Measurements from ENCODE around the gene CPNE6.
"Not testable (repeated sequence)": the region's sequence is repeated elsewhere in the genome, so short reads cannot be mapped to it uniquely, and the experiment has no call there.

Gene CPNE6

DNA sequence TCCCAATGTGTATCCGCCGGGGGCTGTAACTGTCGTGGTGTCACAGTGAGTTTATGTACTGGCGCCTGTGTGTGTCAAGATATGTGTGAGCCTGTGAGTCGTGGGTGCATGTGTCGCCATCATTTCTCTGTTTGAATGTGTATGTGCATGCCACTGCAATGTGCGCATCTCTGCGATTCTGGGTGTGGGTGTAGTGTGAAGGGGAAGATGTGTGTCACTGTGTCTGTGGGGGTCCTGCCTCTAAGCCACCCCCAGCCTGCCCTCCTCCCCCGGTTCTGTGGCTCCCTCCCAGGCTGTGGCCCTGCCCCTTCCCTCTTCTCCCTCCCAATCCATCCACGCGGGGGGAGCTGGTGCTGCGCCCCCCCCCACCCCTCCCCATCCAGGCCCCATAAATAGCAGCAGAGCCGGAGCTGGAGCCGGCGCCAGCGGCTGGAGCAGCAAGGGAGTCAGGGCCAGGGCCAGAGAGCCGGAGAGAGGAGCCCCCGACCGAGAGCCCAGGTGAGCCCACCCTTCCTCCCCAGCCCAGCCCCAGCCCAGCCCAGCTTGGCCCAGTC lies at the start of gene CPNE6:
Gene CPNE6, plus strand, starts transcription at position 419 of the 554 bp plus-strand sequence. CDS start 1,375 bp downstream, outside the sequence.
- H3K4me3 ChIP-seq (ENCODE audit: low read length in 2 of 2) = peak within 1 kb of the TSS in 1 of 2 donors; percentile 13
- H3K9ac ChIP-seq (ENCODE audit: low read depth in 1 of 2, low read length in 2 of 2) = no peak within 1 kb of the TSS
- no peaks in the 10 kb centered on the region for H3K36me3 ChIP-seq (ENCODE audit: control insufficient read depth in 2 of 2, insufficient read depth in 2 of 2, low read length in 2 of 2)
- no peaks in the 10 kb centered on the region for H3K27me3 ChIP-seq (ENCODE audit: control insufficient read depth in 2 of 2, insufficient read depth in 2 of 2, low read length in 2 of 2)
- peaks cover 26 to 34% of the 10 kb centered on the region in 2 donors for H3K4me1 ChIP-seq (ENCODE audit: control insufficient read depth in 2 of 2, insufficient read depth in 2 of 2, low read length in 2 of 2)
- no peaks in the 10 kb centered on the region for H3K9me3 ChIP-seq (ENCODE audit: control insufficient read depth in 2 of 2, low read length in 2 of 2)
- H3K27ac ChIP-seq (ENCODE audit: low read depth in 2 of 2, low read length in 2 of 2) = no peak within 1 kb of the TSS

DNA sequence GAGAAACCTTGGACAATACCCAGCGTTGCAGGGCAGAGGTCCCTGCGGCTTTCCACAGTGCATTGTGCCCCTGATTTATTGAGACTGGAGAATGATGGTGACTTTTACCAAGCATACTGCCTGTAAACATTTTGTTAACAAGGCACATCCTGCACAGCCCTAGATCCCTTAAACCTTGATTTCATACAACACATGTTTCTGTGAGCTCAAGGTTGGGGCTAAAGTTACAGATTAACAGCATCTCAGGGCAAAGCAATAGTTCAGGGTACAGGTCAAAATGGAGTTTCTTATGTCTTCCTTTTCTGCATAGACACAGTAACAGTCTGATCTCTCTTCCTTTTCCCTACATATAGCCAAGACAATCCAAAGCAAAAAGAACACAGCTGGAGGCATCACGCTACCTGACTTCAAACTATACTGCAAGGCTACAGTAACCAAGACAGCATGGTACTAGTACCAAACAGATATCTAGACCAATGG lies 46.4 kb upstream of the CPNE6 start:
- H3K27ac ChIP-seq (ENCODE audit: low read depth in 2 of 2, low read length in 2 of 2); H3K4me3 ChIP-seq (ENCODE audit: low read length in 2 of 2); H3K36me3 ChIP-seq (ENCODE audit: control insufficient read depth in 2 of 2, insufficient read depth in 2 of 2, low read length in 2 of 2); H3K9ac ChIP-seq (ENCODE audit: low read depth in 1 of 2, low read length in 2 of 2); H3K4me1 ChIP-seq (ENCODE audit: control insufficient read depth in 2 of 2, insufficient read depth in 2 of 2, low read length in 2 of 2); H3K27me3 ChIP-seq (ENCODE audit: control insufficient read depth in 2 of 2, insufficient read depth in 2 of 2, low read length in 2 of 2); H3K9me3 ChIP-seq (ENCODE audit: control insufficient read depth in 2 of 2, low read length in 2 of 2): not testable (repeated sequence)

DNA sequence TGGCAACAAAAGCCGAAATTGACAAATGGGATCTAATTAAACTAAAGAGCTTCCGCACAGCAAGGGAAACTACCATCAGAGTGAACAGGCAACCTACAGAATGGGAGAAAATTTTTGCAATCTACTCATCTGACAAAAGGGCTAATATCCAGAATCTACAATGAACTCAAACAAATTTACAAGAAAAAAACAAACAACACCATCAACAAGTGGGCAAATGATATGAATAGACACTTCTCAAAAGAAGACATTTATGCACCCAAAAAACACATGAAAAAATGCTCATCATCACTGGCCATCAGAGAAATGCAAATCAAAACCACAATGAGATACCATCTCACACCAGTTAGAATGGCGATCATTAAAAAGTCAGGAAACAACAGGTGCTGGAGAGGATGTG lies 41.7 kb upstream of the CPNE6 start:
- H3K9ac ChIP-seq (ENCODE audit: low read depth in 1 of 2, low read length in 2 of 2); H3K27me3 ChIP-seq (ENCODE audit: control insufficient read depth in 2 of 2, insufficient read depth in 2 of 2, low read length in 2 of 2); H3K36me3 ChIP-seq (ENCODE audit: control insufficient read depth in 2 of 2, insufficient read depth in 2 of 2, low read length in 2 of 2); H3K9me3 ChIP-seq (ENCODE audit: control insufficient read depth in 2 of 2, low read length in 2 of 2); H3K4me1 ChIP-seq (ENCODE audit: control insufficient read depth in 2 of 2, insufficient read depth in 2 of 2, low read length in 2 of 2); H3K27ac ChIP-seq (ENCODE audit: low read depth in 2 of 2, low read length in 2 of 2); H3K4me3 ChIP-seq (ENCODE audit: low read length in 2 of 2): not testable (repeated sequence)

DNA sequence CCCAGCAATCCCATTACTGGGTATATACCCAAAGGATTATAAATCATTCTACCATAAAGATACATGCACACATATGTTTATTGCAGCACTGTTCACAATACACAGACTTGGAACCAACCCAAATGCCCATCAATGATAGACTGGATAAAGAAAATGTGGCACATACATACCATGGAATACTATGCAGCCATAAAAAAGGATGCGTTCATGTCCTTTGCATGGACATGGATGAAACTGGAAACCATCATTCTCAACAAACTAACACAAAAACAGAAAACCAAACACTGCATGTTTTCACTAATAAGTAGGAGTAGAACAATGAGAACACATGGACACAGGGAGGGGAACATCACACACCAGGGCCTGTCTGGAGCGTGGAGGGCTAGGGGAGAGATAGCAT lies 40.0 kb upstream of the CPNE6 start:
- H3K36me3 ChIP-seq (ENCODE audit: control insufficient read depth in 2 of 2, insufficient read depth in 2 of 2, low read length in 2 of 2); H3K9ac ChIP-seq (ENCODE audit: low read depth in 1 of 2, low read length in 2 of 2): not testable (repeated sequence)

DNA sequence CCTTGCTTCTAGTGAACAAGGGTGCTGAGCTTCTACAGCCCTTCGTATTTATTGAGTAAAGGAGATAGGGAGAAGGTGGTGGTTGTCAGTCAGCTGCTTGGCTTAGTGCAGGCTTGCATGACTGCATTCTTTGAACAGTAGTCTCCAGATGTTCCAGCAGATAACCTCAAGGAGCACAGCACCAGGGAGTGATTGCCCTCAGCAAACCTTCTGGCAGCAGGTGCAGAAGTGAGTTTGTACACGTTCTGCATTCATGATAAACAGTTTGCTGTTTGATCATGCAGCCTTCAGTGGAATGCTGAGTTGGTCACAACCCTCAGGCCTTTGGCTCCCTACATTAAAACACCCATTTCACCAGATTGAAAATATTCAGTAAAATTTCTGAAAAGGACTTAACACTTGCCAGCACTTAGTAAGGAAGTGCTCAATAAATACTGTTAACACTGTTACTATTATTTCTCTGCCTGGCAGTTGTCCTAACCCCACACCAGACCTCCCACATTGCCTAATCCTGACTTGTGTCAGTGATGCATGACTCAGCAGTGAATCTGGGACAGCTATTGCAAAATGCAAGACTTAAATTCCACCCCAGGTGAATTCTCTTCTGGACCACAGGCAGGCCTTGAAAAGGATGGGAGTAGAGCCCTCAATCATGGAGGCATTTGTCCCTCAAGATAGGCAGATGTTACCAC lies 38.5 kb upstream of the CPNE6 start:
- Histone ChIP-seq H3K9ac (ENCODE audit: low read depth in 1 of 2, low read length in 2 of 2) (no peak overlapping the region), H3K9me3 (ENCODE audit: control insufficient read depth in 2 of 2, low read length in 2 of 2) (no peaks in the 10 kb centered on the region), H3K4me3 (ENCODE audit: low read length in 2 of 2) (no peak overlapping the region), H3K4me1 (ENCODE audit: control insufficient read depth in 2 of 2, insufficient read depth in 2 of 2, low read length in 2 of 2) (peaks cover 9 to 10% of the 10 kb centered on the region in 2 donors), H3K27ac (ENCODE audit: low read depth in 2 of 2, low read length in 2 of 2) (no peak overlapping the region), H3K27me3 (ENCODE audit: control insufficient read depth in 2 of 2, insufficient read depth in 2 of 2, low read length in 2 of 2) (no peaks in the 10 kb centered on the region), H3K36me3 (ENCODE audit: control insufficient read depth in 2 of 2, insufficient read depth in 2 of 2, low read length in 2 of 2) (no peaks in the 10 kb centered on the region)

More for the DNA sequence above, 40.0 kb upstream of the CPNE6 start:
- H3K4me1 ChIP-seq (ENCODE audit: control insufficient read depth in 2 of 2, insufficient read depth in 2 of 2, low read length in 2 of 2); H3K9me3 ChIP-seq (ENCODE audit: control insufficient read depth in 2 of 2, low read length in 2 of 2); H3K27ac ChIP-seq (ENCODE audit: low read depth in 2 of 2, low read length in 2 of 2); H3K4me3 ChIP-seq (ENCODE audit: low read length in 2 of 2); H3K27me3 ChIP-seq (ENCODE audit: control insufficient read depth in 2 of 2, insufficient read depth in 2 of 2, low read length in 2 of 2): not testable (repeated sequence)

DNA sequence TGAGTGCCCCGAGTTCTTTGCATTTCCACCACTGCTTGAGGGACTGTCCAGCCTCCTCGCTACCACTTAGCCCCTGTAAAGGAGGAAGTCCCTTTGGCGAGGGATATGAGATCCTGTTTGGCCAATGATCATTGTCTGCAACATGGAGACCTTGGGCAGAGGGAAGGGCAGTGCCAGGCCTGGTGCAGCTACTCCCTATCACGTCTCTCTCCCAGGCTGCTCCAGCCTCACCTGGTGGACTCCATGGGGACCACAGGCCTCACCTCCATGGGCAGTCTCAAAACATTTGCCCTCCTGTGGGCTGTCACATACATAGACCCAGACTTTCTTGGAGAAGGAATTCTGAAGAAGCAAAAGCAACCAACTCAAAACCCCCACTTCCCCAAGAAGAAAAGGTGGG lies 35.6 kb upstream of the CPNE6 start:
- peak overlapping the region in 1 of 2 donors; percentile 76 for H3K9ac ChIP-seq (ENCODE audit: low read depth in 1 of 2, low read length in 2 of 2)
- not testable (repeated sequence) for H3K9me3 ChIP-seq (ENCODE audit: control insufficient read depth in 2 of 2, low read length in 2 of 2); H3K27me3 ChIP-seq (ENCODE audit: control insufficient read depth in 2 of 2, insufficient read depth in 2 of 2, low read length in 2 of 2); H3K36me3 ChIP-seq (ENCODE audit: control insufficient read depth in 2 of 2, insufficient read depth in 2 of 2, low read length in 2 of 2)
- peak overlapping the region; percentile 92 to 94 for H3K27ac ChIP-seq (ENCODE audit: low read depth in 2 of 2, low read length in 2 of 2)
- peak overlapping the region in 1 of 2 donors; percentile 75 for H3K4me3 ChIP-seq (ENCODE audit: low read length in 2 of 2)
- peaks cover 9 to 10% of the 10 kb centered on the region in 2 donors for H3K4me1 ChIP-seq (ENCODE audit: control insufficient read depth in 2 of 2, insufficient read depth in 2 of 2, low read length in 2 of 2)

DNA sequence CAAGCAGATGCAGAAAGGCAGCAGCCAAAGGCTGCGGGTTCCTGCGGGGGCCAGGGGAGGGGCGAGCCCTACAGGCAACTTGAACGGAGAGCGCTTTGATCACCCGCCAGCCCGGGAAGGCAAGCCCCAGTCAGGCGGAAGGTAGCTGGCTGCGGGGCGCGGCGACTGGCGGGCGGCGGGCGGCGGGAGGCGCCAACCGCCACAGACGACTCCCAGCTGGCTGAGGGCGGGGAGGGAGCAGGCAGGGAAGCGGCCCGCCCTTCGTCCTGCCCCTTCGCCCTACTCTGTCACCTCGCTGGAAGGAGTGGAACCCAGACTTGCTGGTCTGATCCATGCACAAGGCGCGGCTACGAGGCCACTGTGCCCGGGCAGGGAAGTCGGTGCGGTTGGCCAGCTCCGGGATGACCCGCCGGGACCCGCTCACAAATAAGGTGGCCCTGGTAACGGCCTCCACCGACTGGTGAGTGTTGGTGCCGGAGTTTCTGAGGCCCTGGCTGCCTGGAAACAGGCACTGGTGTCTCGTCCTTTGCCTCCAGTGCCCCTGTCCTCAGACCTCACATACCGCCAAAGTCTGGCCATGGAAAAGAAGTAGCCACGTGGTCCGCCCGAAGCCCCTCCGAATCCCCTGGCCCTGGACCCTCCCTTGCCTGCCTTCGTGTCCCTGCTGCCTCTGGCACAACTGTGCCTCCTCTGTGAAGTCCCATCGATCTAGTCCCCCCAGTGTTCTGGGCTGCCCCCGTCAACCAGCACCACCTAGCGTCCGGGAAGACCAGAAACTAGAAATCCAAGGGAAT lies 35.0 kb upstream of the CPNE6 start:
- H3K27ac ChIP-seq (ENCODE audit: low read depth in 2 of 2, low read length in 2 of 2) = peak overlapping the region; percentile 92 to 94
- no peaks in the 10 kb centered on the region for H3K9me3 ChIP-seq (ENCODE audit: control insufficient read depth in 2 of 2, low read length in 2 of 2)
- peak overlapping the region; percentile 76 to 79 for H3K9ac ChIP-seq (ENCODE audit: low read depth in 1 of 2, low read length in 2 of 2)
- H3K4me3 ChIP-seq (ENCODE audit: low read length in 2 of 2) = peak overlapping the region; percentile 75 to 84
- H3K4me1 ChIP-seq (ENCODE audit: control insufficient read depth in 2 of 2, insufficient read depth in 2 of 2, low read length in 2 of 2) = peaks cover 9 to 10% of the 10 kb centered on the region in 2 donors
- no peaks in the 10 kb centered on the region for H3K36me3 ChIP-seq (ENCODE audit: control insufficient read depth in 2 of 2, insufficient read depth in 2 of 2, low read length in 2 of 2)
- H3K27me3 ChIP-seq (ENCODE audit: control insufficient read depth in 2 of 2, insufficient read depth in 2 of 2, low read length in 2 of 2) = no peaks in the 10 kb centered on the region

DNA sequence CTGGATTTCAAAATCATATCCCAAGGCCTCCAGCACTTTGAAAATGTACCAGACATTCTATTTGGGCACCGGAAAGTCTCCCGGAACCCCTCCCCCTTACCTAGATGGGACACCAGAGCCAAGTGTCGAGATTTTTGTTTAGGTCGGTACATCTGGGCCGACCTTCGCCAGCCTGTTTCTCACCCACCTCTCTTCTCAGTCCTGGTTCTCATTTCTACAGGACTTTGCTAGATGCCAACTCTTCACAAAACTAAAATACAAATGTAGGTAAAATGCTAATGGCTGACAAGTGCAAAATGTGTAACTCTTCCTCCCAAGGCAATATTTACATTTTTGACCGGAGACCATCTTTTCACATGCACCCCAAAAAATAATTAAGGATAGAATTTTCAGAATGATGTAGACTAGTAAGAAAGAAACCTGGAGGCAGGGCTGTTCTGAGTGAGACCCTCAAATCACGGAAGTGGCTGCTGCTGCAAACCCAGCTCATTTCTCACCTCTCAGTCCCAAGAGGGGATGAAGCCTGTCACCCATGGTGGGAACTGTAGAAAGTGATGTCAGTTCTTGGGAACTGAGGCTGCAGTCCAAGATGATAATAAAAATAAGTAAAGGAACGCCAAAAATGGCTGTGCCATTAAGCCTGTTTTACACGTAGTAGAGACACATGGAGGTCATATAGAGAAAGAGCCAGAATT lies 34.3 kb upstream of the CPNE6 start:
- H3K9me3 ChIP-seq (ENCODE audit: control insufficient read depth in 2 of 2, low read length in 2 of 2); H3K36me3 ChIP-seq (ENCODE audit: control insufficient read depth in 2 of 2, insufficient read depth in 2 of 2, low read length in 2 of 2); H3K27me3 ChIP-seq (ENCODE audit: control insufficient read depth in 2 of 2, insufficient read depth in 2 of 2, low read length in 2 of 2): not testable (repeated sequence)
- Histone ChIP-seq H3K4me1 (ENCODE audit: control insufficient read depth in 2 of 2, insufficient read depth in 2 of 2, low read length in 2 of 2) (peaks cover 9 to 10% of the 10 kb centered on the region in 2 donors), H3K4me3 (ENCODE audit: low read length in 2 of 2) (peak overlapping the region; percentile 75 to 84), H3K9ac (ENCODE audit: low read depth in 1 of 2, low read length in 2 of 2) (peak overlapping the region in 1 of 2 donors; percentile 76), H3K27ac (ENCODE audit: low read depth in 2 of 2, low read length in 2 of 2) (peak overlapping the region; percentile 92 to 94)

DNA sequence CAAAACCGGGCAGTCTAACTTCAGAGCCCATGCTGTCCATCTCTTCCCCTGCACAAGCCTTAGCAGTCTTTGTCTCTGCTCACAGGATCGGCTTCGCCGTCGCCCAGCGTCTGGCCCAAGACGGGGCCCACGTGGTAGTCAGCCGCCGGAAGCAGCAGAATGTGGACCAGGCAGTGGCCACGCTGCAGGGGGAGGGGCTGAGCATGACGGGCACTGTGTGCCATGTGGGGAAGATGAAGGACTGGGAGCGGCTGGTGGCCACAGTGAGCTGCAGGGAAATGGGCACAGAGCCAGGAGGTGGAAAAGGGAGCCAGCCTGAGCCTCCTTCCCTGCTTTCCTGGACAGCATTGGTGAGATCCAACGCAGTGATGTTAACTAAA lies 33.7 kb upstream of the CPNE6 start:
- H3K4me1 ChIP-seq (ENCODE audit: control insufficient read depth in 2 of 2, insufficient read depth in 2 of 2, low read length in 2 of 2) = peaks cover 9 to 10% of the 10 kb centered on the region in 2 donors
- H3K9ac ChIP-seq (ENCODE audit: low read depth in 1 of 2, low read length in 2 of 2) = no peak overlapping the region
- H3K27ac ChIP-seq (ENCODE audit: low read depth in 2 of 2, low read length in 2 of 2) = no peak overlapping the region
- no peak overlapping the region for H3K4me3 ChIP-seq (ENCODE audit: low read length in 2 of 2)
- no peaks in the 10 kb centered on the region for H3K36me3 ChIP-seq (ENCODE audit: control insufficient read depth in 2 of 2, insufficient read depth in 2 of 2, low read length in 2 of 2)
- no peaks in the 10 kb centered on the region for H3K9me3 ChIP-seq (ENCODE audit: control insufficient read depth in 2 of 2, low read length in 2 of 2)
- no peaks in the 10 kb centered on the region for H3K27me3 ChIP-seq (ENCODE audit: control insufficient read depth in 2 of 2, insufficient read depth in 2 of 2, low read length in 2 of 2)

DNA sequence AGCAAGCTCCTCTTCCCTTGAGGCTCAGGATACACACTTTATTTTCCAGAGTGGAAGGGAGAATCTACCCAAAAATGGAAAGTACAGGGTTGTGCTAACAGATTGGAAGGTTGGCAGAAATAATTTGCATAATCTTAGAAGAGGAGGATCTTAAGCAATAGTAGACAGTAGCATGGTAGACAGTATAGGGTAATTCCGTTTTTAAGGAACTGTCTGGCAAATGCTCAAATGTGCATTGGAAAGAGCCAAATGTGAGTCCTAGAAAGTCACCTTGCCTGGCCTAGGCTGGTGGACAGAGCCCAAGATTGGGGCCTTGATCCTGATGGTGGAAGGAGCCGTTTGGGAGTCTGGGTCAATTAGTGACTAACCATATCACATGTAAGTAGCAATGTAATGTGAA lies 32.7 kb upstream of the CPNE6 start:
- H3K9me3 ChIP-seq (ENCODE audit: control insufficient read depth in 2 of 2, low read length in 2 of 2) = no peaks in the 10 kb centered on the region
- H3K27me3 ChIP-seq (ENCODE audit: control insufficient read depth in 2 of 2, insufficient read depth in 2 of 2, low read length in 2 of 2) = no peaks in the 10 kb centered on the region
- peaks cover 9 to 10% of the 10 kb centered on the region in 2 donors for H3K4me1 ChIP-seq (ENCODE audit: control insufficient read depth in 2 of 2, insufficient read depth in 2 of 2, low read length in 2 of 2)

More for the DNA sequence above, 32.7 kb upstream of the CPNE6 start:
- no peak overlapping the region for H3K4me3 ChIP-seq (ENCODE audit: low read length in 2 of 2)
- no peak overlapping the region for H3K27ac ChIP-seq (ENCODE audit: low read depth in 2 of 2, low read length in 2 of 2)
- H3K9ac ChIP-seq (ENCODE audit: low read depth in 1 of 2, low read length in 2 of 2) = no peak overlapping the region
- no peaks in the 10 kb centered on the region for H3K36me3 ChIP-seq (ENCODE audit: control insufficient read depth in 2 of 2, insufficient read depth in 2 of 2, low read length in 2 of 2)
